NCI-H2196 (cell line): Measurements from ENCODE around the gene MGAT4B.
"Not testable (repeated sequence)": the region's sequence is repeated elsewhere in the genome, so short reads cannot be mapped to it uniquely, and the experiment has no call there.

Source experiments
- DNase-seq: peaks from one replicate; lab custom pipeline; 2025; ENCODE audit not compliant: unreplicated experiment; lab: John Stamatoyannopoulos, UW

The MGAT4B gene

DNA sequence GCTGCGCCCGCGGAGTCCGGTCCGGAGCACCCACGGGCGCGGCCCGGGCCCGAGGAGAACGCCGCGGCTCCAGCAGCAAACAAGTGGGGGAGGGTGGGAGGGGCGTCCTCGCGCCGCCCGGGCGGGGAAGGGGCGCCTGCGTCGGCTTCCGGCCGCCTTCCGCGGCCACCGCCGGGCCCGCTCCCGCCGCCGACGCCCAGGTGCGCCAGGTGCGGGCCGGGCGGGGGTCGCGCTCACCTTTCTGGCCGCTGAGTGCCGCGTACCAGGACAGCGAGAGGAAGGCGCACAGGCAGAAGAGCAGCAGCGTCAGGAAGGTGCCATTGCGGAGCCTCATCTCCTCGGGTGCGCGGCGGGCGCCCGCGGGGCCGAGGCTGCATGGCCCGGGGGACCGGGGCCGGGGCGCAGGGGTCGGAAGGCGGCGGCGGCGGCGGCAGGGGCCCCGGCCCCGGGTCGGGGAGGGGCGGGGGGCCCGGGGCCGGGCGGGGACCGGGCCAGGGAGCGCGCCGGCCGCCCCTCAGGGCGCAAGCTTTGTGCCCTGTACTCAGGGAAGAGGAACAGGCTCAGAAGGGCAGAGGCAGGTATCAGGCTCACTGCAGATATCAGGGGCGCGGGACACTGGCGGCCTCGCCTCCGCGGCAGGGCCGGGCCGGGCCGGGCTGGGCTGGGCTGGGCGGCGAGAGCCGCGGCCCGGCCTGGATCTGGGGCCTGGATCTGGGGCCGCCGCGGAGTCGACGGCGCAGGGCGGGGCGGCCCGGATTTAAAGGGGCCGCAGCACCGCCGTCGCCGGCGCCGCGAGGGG, at the start of gene MGAT4B:
MGAT4B (minus strand) TSS at position 617 of the 799 bp plus-strand sequence; CDS start at position 334, 283 bp downstream.
- peak; percentile 74 for DNase-seq

DNA sequence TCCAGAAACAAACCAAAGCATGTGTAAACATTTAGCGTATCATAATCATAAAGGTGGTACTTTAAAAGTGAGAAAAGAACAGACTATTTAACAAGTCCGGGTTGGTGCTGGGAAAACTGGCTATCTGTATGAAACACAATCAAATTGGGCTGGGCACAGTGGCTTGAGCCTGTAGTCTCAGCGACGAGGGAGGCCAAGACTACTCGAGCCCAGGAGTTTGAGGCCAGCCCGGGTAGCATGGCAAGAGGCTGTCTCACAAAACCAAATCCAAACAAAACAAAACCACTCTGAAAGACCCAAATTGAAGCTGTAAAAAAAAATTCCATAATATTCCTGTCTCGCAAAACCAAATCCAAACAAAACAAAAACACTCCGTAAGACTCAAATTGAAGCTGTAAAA, 47.7 kb upstream of the MGAT4B start:
- DNase-seq, result no peak

DNA sequence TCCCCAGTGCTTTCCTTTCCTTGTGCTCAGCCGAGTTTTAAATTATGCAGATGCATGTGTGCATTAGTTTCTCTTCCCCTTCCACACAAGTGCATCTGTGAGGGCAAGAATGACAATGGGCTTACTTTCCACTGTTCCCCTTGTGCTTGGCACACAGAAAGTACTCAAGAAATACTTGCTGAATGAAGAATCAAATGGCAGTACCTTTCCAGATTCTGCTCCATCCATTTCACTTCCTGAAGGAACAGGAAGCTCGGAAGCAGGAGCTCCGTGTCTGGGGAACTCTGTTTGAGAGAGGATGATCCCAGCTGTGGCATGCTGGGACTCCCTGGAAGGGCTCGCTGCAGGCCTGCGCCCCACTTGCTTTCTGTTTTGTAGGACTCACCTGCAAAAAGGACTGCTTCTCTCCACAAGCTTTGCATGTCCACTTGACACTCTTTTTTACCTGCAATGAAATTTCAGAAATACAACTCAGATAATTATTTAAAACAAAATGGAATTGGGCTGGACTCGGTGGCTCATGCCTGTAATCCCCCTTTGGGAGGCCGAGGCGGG, 46.4 kb upstream of the MGAT4B start:
- DNase-seq, result no peak

DNA sequence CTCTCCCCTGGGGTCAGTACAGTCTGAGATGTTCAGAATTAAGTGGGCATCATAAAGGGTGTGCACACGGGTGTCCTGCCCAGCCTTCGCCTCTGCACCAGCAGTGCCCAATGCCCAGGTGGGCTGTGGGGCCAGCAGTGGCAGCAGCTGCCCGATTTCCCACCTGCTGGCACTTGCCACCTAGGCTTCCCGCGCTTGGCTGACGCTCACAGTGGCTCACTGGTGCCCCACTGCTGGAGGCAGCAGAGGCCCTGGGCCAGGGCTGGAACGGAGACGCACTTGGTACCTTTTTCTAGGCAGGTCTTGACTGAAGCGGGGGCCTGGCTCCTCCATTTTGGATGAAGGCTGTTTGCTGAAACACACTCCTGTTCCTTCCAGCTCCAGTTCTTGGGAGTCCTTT, 35.0 kb upstream of the MGAT4B start:
- no peak for DNase-seq

DNA sequence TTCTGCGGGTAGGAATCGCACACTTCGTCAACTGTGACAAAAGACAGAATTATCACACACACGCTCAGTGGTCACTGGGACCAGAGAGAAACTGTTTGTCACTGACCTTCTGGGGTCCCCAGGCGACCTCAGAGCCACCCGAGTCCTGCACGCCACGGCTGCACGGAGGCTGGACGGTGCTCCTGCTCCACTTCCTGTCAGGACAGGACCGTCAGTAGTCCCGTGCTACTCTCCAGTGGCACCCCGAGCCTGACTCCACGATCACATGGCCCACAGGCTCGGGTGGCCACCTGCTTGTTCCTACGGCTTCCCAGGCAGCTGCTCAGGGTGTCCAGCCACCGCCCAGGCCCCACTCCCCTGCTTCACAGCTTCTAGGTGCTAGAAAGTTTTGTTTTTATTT, 34.1 kb upstream of the MGAT4B start:
- no peak for DNase-seq

DNA sequence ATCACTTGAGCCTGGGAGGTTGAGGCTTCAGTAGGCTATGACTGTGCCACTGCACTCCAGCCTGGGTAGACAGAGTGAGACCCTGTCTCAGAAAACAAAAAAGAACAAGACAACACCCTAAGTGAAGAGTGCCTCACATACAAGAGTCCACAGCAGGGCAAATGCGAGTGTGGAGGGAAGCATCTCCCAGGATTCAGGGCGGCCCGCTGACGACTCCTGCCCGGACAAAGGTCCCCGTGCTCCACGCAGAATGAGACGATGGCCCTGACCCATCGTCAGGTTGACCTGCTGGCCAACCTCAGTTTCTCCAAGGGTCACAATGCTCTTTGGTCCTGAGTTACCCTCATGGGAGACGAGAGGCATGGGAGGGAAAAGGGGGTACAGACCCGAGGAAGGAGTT, 33.7 kb upstream of the MGAT4B start:
- DNase-seq, result no peak

DNA sequence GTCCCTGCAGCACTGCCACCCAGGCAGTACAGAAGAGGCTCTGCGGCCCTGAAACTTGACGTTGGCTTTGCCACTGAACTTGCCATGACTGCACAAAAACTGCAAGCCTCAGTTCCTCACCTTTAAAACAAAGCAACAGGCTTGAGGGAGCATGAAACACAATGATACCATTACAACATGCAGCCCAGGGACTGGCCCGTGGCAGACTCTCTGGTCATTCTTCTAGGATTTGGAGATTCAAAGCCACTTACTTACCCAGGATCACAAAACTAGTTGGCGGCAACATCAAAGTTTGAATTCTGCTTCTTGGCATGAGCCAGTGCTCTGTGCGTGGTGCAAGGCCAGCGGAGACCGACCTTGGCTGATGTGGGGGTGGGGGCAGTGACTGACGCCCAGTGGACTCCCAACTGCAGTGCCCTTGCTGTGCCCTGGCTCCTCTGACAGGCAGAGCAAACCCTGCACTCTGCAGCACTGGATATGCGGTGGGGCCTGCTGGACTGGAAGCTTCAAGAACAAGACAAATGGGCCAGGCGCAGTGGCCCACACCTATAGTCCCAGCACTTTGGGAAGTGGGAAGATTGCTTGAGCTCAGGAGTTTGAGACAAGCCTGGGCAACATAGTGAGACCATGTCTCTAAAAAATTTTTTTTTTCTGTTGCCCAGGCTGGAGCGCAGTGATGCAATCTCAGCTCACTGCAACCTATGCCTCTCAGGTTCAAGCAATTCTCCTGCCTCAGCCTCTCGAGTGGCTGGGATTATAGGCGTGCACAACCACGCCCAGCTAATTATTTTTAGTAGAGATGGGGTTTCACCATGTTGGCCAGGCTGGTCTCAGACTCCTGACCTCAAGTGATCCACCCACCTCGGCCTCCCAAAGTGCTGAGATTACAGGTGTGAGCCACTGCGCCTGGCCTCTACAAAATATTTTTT, 32.9 kb upstream of the MGAT4B start:
- no peak for DNase-seq

DNA sequence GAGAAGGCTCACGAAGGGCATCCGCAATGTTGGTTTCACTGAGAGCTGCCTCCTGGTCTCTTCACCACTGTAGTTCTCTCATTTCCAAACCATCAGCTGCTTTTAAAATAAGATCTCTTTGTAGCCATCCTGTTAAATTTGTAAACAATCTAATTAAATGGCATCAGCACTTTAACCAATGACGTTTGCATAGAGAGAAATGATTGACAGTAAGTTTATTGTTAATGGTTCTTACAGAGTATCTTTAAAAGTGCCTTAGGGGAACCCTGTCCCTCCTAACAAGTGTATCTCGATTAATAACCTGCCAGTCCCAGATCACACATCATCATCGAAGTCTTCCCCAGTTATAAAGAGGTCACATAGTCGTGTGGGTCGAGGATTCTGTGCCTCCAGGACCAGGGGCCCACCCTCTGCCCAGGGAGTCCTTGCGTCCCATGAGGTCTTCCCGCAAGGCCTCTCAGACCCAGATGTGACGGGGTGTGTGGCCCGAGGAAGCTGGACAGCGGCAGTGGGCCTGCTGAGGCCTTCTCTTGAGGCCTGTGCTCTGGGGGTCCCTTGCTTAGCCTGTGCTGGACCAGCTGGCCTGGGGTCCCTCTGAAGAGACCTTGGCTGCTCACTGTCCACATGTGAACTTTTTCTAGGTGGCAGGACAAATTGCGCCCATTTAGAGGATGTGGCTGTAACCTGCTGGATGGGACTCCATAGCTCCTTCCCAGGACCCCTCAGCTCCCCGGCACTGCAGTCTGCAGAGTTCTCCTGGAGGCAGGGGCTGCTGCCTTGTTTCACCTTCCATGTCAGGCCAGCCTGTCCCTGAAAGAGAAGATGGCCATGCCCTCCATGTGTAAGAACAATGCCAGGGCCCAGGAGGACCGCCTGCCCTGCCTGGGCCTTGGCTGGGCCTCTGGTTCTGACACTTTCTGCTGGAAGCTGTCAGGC, 30.7 kb upstream of the MGAT4B start:
- no peak for DNase-seq

DNA sequence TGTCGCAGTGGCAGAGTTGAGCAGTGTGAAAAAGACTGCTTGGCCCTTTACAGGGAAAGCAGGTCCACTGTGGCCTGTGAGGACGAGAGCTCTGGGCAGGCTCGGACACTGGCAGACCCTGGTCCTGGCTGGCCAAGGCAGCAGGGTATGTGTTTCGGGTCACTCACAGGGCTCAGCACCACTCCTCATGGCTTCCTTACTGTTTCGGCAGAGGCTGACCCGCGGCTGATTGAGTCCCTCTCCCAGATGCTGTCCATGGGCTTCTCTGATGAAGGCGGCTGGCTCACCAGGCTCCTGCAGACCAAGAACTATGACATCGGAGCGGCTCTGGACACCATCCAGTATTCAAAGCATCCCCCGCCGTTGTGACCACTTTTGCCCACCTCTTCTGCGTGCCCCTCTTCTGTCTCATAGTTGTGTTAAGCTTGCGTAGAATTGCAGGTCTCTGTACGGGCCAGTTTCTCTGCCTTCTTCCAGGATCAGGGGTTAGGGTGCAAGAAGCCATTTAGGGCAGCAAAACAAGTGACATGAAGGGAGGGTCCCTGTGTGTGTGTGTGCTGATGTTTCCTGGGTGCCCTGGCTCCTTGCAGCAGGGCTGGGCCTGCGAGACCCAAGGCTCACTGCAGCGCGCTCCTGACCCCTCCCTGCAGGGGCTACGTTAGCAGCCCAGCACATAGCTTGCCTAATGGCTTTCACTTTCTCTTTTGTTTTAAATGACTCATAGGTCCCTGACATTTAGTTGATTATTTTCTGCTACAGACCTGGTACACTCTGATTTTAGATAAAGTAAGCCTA, 29.8 kb upstream of the MGAT4B start:
- DNase-seq, result no peak

DNA sequence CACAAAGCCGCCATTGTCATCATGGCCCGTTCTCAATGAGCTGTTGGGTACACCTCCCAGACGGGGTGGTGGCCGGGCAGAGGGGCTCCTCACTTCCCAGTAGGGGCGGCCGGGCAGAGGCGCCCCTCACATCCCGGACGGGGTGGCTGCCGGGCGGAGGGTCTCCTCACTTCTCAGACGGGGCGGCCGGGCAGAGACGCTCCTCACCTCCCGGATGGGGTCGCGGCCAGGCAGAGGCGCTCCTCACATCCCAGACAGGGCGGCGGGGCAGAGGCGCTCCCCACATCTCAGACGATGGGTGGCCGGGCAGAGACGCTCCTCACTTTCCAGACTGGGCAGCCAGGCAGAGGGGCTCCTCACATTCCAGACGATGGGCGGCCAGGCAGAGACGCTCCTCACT, 28.2 kb upstream of the MGAT4B start:
- DNase-seq, result not testable (repeated sequence)

DNA sequence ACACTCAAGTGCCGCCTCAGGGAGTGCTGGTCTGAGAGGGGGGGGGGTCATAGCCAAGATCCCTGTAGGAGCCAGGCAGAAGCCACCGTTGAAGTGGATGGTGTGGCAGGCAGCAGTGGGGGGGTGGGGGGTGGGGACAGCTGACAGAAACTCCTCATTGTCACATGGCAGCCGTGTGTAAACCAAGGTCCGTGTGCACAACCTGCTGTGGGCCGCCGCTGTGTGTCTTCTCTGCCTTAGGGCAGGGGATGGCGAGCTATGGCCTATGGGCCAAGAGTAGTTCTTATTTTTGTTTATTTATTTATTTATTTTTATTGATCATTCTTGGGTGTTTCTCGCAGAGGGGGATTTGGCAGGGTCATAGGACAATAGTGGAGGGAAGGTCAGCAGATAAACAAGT, 27.5 kb upstream of the MGAT4B start:
- no peak for DNase-seq

DNA sequence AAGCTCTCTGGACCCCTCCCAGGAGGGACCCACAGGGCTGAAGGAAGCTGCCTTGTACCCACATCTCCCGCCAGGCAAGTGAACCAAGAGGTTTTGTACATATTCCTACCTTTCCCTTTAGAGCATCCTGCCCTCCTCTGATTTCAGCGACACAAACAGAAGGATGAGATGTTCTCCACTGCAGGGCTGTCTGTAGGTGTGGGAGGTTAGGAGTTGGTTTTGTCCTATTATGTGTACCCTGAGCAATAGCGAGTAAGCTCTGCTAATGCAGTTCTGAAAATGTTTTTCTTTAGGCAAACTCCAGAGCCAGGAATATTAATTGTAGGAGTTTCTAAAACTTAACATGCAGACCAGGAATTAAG, 27.0 kb upstream of the MGAT4B start:
- no peak for DNase-seq

DNA sequence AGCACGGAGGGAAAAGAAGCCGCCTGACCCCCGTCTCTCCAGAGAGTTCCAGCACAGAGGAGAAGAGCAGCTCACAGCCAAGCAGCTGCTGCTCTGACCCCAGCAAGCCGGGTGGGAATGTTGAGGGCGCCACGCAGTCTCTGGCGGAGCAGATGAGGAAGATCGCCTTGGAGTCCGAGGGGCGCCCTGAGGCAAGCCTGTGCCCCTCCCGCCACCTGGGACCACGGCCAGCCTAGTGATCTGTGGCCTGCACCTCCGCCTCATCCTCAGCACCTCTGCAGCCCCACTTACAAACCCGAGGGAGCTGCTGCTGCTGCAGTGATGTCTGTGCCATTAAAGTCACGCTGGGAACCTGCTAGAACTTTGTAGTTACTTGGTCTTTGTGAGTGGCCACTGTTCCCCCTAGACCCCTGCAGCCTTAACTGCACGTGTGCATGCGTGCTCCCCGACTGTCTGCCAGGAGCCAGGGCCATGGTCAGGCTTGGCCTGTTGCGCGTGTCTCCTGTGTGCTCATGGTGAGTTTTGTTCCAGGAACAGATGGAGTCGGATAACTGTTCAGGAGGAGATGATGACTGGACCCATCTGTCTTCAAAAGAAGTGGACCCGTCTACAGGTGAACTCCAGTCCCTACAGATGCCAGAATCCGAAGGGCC, 26.5 kb upstream of the MGAT4B start:
- DNase-seq, result no peak

DNA sequence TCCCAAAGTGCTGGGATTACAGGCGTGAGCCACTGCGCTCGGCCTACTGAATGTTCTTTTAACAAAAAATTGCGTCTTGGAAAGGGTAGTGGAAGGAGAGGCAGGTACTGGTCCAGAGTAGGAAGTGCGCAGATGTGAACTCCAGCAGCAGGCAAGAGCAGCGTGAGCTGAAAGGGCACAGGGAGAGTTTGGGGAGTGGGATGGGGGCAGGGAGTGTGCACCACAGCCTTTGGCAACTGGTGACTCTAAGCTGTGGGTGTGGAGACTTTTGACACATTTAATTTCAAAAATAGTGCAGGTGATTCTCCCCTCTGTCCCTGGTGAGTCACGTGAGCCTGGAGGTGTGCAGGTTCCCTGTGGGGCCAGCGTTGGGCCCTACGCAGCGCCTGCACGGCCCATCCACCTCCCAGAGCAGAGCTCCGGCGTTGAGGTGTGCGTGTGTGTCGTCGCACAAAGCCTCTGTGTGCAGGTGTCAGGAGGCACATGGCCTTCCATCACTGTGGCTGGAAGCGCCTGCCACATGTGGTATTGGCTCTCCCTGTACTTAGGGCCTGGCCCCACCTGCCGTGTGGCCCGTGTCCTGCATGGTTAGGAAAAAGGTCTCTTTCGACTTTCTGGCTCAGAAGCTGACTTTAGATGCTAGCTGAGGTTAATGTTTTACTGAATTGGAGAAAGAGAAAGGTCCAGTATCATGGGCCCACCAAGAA, 25.5 kb upstream of the MGAT4B start:
- DNase-seq, result no peak

DNA sequence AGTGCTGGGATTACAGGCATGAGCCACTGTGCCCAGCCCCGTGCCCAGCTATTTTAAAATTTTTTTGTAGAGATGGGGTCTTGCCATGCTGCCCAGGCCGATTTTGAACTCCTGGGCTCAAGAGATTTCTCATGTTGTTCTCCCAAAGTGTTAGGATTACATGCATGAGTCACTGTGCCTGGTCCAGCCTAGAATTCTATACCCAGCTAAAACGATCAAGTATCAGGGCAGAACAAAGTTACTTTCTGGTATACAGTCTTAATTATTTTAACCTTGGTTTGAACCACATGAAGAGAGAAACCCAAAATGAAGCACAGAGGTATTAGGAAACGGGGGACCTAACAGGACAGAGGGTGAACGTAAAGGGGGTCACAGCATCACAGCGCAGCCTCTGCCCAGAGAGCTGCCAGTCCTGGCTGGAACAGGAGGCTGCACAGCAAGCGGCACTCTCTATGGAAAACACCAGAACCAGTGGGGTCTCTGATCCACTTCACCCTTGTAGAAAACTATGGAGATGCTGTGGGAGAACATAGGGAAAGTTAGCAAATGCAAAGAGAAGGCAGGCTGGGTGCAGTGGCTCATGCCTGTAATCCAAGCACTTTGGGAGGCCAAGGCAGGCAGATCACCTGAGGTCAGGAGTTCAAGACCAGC, 24.3 kb upstream of the MGAT4B start:
- no peak for DNase-seq

DNA sequence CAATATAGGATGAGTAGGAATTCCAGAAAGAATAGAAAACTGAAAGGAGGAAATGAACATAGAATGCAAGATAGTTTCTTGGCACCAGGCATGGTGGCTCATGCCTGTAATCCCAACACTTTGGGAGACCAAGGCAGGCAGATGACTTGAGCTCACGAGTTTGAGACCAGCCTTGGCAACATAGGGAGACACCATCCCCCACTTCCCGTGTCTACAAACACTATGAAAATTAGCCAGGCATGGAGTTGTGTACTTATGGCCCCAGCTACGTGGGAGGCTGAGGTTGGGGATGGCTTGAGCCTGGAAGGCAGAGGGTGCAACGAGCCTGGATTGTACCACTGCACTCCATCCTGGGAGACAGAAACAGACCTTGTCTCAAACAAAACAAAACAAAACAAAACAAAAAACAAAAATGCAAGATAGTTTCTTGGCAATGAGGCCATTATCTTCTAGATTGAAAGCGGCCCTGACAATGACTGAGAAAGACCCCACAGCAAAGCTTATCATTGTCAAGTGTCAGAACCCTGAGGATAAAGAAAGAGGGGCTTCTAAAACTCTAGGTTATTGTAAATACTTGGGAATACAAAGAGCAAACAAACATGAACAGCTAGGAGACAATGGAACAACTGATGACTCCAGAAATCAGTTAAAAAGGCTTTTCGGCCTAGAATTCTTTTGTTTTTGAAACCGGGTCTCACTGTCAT, 23.2 kb upstream of the MGAT4B start:
- DNase-seq, result no peak

DNA sequence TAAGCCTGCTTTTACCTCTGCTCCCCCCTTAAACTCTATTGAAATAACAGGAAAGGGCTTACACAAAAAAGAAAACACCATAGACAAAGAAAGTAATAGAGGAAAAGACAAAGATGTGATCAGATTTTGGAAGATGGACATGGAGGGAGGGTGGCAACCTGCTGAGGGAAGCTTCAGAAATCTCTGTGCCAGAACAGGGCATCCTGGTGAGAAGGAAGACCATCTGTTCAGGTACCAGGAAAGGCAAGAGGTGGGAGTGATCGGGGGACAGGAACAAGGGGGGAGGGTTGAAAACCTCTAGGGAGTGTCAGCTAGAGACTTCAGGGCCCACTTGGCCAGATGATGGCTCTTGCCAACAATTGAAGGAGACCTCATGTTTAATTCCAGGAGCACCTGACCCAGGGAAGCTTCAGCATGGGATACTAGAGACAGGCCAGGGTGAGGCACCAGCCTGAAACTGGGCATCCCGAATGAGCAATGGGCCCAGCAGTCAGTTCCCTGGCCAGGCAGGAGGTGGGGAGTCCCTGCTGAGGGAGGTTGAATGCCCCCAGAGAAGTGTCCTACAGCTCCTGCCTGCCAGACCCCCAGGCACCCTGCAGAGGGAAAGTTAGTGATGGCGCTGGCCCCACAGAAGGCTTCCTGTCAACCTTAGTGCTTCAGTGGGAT, 22.2 kb upstream of the MGAT4B start:
- no peak for DNase-seq
